Keratinocyte (primary cell): ENCODE data around the gene SIPA1L3. TPM values are rescaled to one million over a fixed set of nuclear protein-coding genes. Genes with fewer than 3 reads are reported as not detected.

ENCODE experiments used
- DNase-seq: peaks from one replicate; pipeline ENCODE4 v3.0.0-alpha.2; 2011; ENCODE audit warnings: low read depth, missing footprints, low spot score
- FAIRE-seq: peaks from 2 replicates; lab custom pipeline; 2011; peaks lifted over from hg19 to GRCh38; lab: Jason Lieb, UNC
- H2AFZ ChIP-seq: 2 replicates; pipeline ENCODE4 v1.6.0; 2012; ENCODE audit warnings: low read length, control low read depth, inconsistent platforms; ENCODE audit not compliant: control insufficient read depth
- H3K27ac ChIP-seq: 2 replicates; pipeline ENCODE4 v1.5.1; 2011; ENCODE audit warnings: low read length; ENCODE audit not compliant: control insufficient read depth, insufficient read depth
- H3K27me3 ChIP-seq: 3 replicates; pipeline ENCODE4 v1.6.0; 2011; ENCODE audit warnings: low read length; ENCODE audit not compliant: control insufficient read depth, insufficient read depth; ENCODE audit errors: extremely low read depth
- H3K36me3 ChIP-seq, 2 experiments: 2 replicates in 1 of 2; 3 replicates in 1 of 2; pipeline ENCODE4 v1.5.1; 2011; ENCODE audit warnings: low read length in 2 of 2, mild to moderate bottlenecking in 1 of 2; ENCODE audit not compliant: control insufficient read depth in 2 of 2, insufficient read depth in 2 of 2; ENCODE audit errors: extremely low read depth in 1 of 2
- H3K4me1 ChIP-seq: 3 replicates; pipeline ENCODE4 v1.5.1; 2011; ENCODE audit warnings: low read length; ENCODE audit not compliant: control insufficient read depth, insufficient read depth; ENCODE audit errors: extremely low read depth
- H3K4me2 ChIP-seq: 3 replicates; pipeline ENCODE4 v1.6.0; 2011; ENCODE audit warnings: low read depth, low read length; ENCODE audit not compliant: control insufficient read depth, insufficient read depth; ENCODE audit errors: extremely low read depth
- H3K4me3 ChIP-seq, 3 experiments: fragments of 200-600 bp in 1 of 3; sonication (generic) in 1 of 3; 2 replicates in 2 of 3; 3 replicates in 1 of 3; pipeline ENCODE4 v1.5.1; 2011 to 2016; ENCODE audit warnings: low read length in 3 of 3, mild to moderate bottlenecking in 3 of 3, control low read depth in 2 of 3, inconsistent platforms in 1 of 3, low read depth in 1 of 3, mixed read lengths in 1 of 3, mixed run types in 1 of 3, moderate library complexity in 1 of 3; ENCODE audit not compliant: control insufficient read depth in 2 of 3, insufficient read depth in 2 of 3; ENCODE audit errors: extremely low read depth in 1 of 3
- H3K79me2 ChIP-seq: 2 replicates; pipeline ENCODE4 v1.6.0; 2012; ENCODE audit warnings: low read length; ENCODE audit not compliant: control insufficient read depth, insufficient read depth
- H3K9ac ChIP-seq: 3 replicates; pipeline ENCODE4 v1.6.0; 2011; ENCODE audit warnings: low read length; ENCODE audit not compliant: control insufficient read depth, insufficient read depth; ENCODE audit errors: extremely low read depth
- H3K9me1 ChIP-seq: 3 replicates; pipeline ENCODE4 v1.6.0; 2011; ENCODE audit warnings: low read length; ENCODE audit not compliant: control insufficient read depth, insufficient read depth; ENCODE audit errors: extremely low read depth
- H3K9me3 ChIP-seq: 2 replicates; pipeline ENCODE4 v1.5.1; 2012; ENCODE audit warnings: low read depth, low read length; ENCODE audit not compliant: control insufficient read depth
- H4K20me1 ChIP-seq: 3 replicates; pipeline ENCODE4 v1.6.0; 2011; ENCODE audit warnings: low read length; ENCODE audit not compliant: control insufficient read depth, insufficient read depth; ENCODE audit errors: extremely low read depth
- EZH2 ChIP-seq: IDR thresholded peaks from one replicate; pipeline ENCODE4 v1.6.1; 2012; ENCODE audit warnings: inconsistent platforms, mild to moderate bottlenecking, low read length, moderate library complexity
- dilution Hi-C: fragments of 300-500 bp; cut with MboI; formaldehyde crosslinking; loops from one replicate; pipeline ENCODE4 v1.7.0; 2020; ENCODE audit warnings: low sequenced_read_pairs; ENCODE audit not compliant: extremely low pct_ligation_motif_present
- polyA plus RNA-seq, 5 experiments: library from polyadenylated mRNA; depleted of rRNA in 3 of 5; stranded (reverse) in 3 of 5; stranded (forward) in 1 of 5; unstranded in 1 of 5; fragments of >200 nt; gene quantifications; 1 replicate in 1 of 5; 2 replicates in 3 of 5; 3 replicates in 1 of 5; pipeline versions ENCODE4 v1.2.1 to v1.2.3, GENCODE V29; 2011 to 2012; ENCODE audit warnings: missing spikeins in 2 of 5, low read depth in 1 of 5, low replicate concordance in 1 of 5
- TF ChIP-seq, protein P1 (sequence below), 3 experiments: IDR thresholded peaks in 1 of 3; conservative IDR thresholded peaks in 1 of 3; optimal IDR thresholded peaks in 1 of 3; 2 replicates in 2 of 3; 3 replicates in 1 of 3; pipeline versions ENCODE3 to v1.5.1; 2011; ENCODE audit warnings: low read length in 3 of 3, mild to moderate bottlenecking in 3 of 3, moderate library complexity in 2 of 3, control low read depth in 1 of 3, inconsistent platforms in 1 of 3; ENCODE audit not compliant: insufficient read depth in 2 of 3; ENCODE audit errors: extremely low read depth in 1 of 3

SIPA1L3 gene
- polyA plus RNA-seq, 1 donor (not counting 4 experiments of a cell fraction or from before 2014, with no cell fraction given): 8.0 TPM

DNA sequence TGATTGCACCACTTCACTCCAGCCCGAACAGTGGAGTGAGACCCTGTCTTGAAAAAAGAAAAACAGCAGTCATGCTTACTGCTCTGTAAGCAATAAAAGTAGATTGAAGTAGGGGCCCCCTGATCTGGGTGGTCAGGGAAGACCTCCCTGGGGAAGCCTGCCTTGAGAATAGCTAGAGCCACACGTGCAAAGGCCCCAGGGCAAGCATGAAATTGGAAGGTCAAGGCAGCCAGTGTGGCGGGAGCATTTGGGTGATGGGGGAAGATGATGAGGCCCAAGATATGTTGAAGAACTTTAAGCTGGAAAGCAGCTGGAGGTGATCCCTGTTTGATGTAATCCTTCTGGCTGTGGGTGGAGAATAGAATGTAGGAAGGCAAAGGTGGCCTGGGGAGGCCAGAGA lies 104.4 kb downstream of the SIPA1L3 start:
- no peak for TF ChIP-seq EZH2
- TF ChIP-seq, protein P1, sequence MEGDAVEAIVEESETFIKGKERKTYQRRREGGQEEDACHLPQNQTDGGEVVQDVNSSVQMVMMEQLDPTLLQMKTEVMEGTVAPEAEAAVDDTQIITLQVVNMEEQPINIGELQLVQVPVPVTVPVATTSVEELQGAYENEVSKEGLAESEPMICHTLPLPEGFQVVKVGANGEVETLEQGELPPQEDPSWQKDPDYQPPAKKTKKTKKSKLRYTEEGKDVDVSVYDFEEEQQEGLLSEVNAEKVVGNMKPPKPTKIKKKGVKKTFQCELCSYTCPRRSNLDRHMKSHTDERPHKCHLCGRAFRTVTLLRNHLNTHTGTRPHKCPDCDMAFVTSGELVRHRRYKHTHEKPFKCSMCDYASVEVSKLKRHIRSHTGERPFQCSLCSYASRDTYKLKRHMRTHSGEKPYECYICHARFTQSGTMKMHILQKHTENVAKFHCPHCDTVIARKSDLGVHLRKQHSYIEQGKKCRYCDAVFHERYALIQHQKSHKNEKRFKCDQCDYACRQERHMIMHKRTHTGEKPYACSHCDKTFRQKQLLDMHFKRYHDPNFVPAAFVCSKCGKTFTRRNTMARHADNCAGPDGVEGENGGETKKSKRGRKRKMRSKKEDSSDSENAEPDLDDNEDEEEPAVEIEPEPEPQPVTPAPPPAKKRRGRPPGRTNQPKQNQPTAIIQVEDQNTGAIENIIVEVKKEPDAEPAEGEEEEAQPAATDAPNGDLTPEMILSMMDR (optimal IDR thresholded peaks at IDR 0.05 in 1 of 3, IDR thresholded peaks at IDR 0.05 in 1 of 3, conservative IDR thresholded peaks at IDR 0.05 in 1 of 3; ENCODE audit: extremely low read depth in 1 of 3, insufficient read depth in 2 of 3, low read length in 3 of 3): no peak
- H3K4me3 ChIP-seq: no peak overlapping the region
- H3K27ac ChIP-seq: no peak overlapping the region
- dilution Hi-C loops: no loop called here
- no peaks in the 10 kb centered on the region for H3K27me3 ChIP-seq
- H3K36me3 ChIP-seq: peaks cover 0 to 3% of the 10 kb centered on the region in 2 experiments
- FAIRE-seq: no peak
- H3K79me2 ChIP-seq: no peaks in the 10 kb centered on the region
- no peaks in the 10 kb centered on the region for H3K9me3 ChIP-seq
- H3K9me1 ChIP-seq: no peaks in the 10 kb centered on the region
- H4K20me1 ChIP-seq: peaks cover 2% of the 10 kb centered on the region
- H3K4me1 ChIP-seq: peaks cover 5% of the 10 kb centered on the region
- H3K4me2 ChIP-seq: no peak overlapping the region
- no peak overlapping the region for H2AFZ ChIP-seq
- DNase-seq: no peak
- no peak overlapping the region for H3K9ac ChIP-seq

DNA sequence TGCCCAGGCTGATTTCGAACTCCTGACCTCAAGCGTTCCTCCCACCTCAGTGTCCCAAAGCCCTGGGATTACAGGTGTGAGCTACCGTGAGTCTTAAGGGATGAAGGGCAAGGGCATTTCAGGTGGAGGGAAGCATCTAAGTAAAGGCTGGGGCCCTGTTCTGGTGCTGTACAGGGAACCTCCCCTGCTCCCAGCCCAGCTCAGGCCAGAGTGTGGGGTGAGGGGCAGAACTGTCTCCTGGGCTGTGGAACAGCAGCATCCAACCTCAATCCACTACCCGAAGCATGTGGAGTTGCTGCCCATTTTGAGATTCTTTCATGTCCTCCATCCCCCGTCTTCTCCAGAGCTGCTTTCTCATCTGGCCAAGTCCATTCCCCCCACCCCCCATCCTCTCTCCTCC lies 105.3 kb downstream of the SIPA1L3 start:
- H3K4me2 ChIP-seq: no peak overlapping the region
- H3K79me2 ChIP-seq: no peaks in the 10 kb centered on the region
- no peak for TF ChIP-seq EZH2
- TF ChIP-seq, protein P1 (optimal IDR thresholded peaks at IDR 0.05 in 1 of 3, IDR thresholded peaks at IDR 0.05 in 1 of 3, conservative IDR thresholded peaks at IDR 0.05 in 1 of 3; ENCODE audit: extremely low read depth in 1 of 3, insufficient read depth in 2 of 3, low read length in 3 of 3): no peak
- dilution Hi-C loops: no loop called here
- H3K9ac ChIP-seq: no peak overlapping the region
- H3K9me3 ChIP-seq: no peaks in the 10 kb centered on the region
- H3K9me1 ChIP-seq: no peaks in the 10 kb centered on the region
- no peak overlapping the region for H2AFZ ChIP-seq
- DNase-seq (no peak), FAIRE-seq (no peak)
- H3K36me3 ChIP-seq: peaks cover 0 to 3% of the 10 kb centered on the region in 2 experiments
- H3K27me3 ChIP-seq: no peaks in the 10 kb centered on the region
- H3K27ac ChIP-seq: no peak overlapping the region
- no peak overlapping the region for H3K4me3 ChIP-seq
- peaks cover 5% of the 10 kb centered on the region for H3K4me1 ChIP-seq
- H4K20me1 ChIP-seq: peaks cover 2% of the 10 kb centered on the region
